Mesendoderm (in vitro differentiated cells): ENCODE data around the gene UNC50.
A peak's percentile ranks its signal among the peaks of the same experiment; 100 is the strongest.
"Not testable (repeated sequence)": the region's sequence is repeated elsewhere in the genome, so short reads cannot be mapped to it uniquely, and the experiment has no call there.

Experiments
- DNase-seq: peaks from one replicate; pipeline ENCODE4 v3.0.0; 2013
- H2AK5ac ChIP-seq: 2 replicates; pipeline ENCODE4 v1.6.1; 2013; ENCODE audit warnings: low read length, inconsistent platforms
- H2BK120ac ChIP-seq: 2 replicates; pipeline ENCODE4 v1.6.1; 2013; ENCODE audit warnings: low read depth, mild to moderate bottlenecking, low read length, moderate library complexity, mixed read lengths
- H2BK15ac ChIP-seq: replicated peaks from 2 replicates; pipeline ENCODE4 v1.6.1; 2013; ENCODE audit warnings: low read depth, mild to moderate bottlenecking, moderate library complexity
- H2BK5ac ChIP-seq: 2 replicates; pipeline ENCODE4 v1.6.1; 2013; ENCODE audit warnings: low read length, inconsistent platforms
- H3K18ac ChIP-seq: 2 replicates; pipeline ENCODE4 v1.6.1; 2013; ENCODE audit warnings: mild to moderate bottlenecking, low read length, mixed read lengths
- H3K23ac ChIP-seq: one replicate; pipeline ENCODE4 v1.6.1; 2013; ENCODE audit warnings: low read length
- H3K27ac ChIP-seq: 2 replicates; pipeline ENCODE4 v1.5.1; 2013; ENCODE audit warnings: low read depth, mild to moderate bottlenecking, inconsistent platforms, low read length, moderate library complexity
- H3K27me3 ChIP-seq: 2 replicates; pipeline ENCODE4 v1.6.1; 2013; ENCODE audit warnings: low read length, control low read depth, mild to moderate bottlenecking, inconsistent platforms; ENCODE audit not compliant: insufficient read depth, poor library complexity
- H3K36me3 ChIP-seq: 2 replicates; pipeline ENCODE4 v1.6.1; 2013; ENCODE audit warnings: low read length, inconsistent platforms; ENCODE audit not compliant: control insufficient read depth, insufficient read depth
- H3K4ac ChIP-seq: one replicate; pipeline ENCODE4 v1.6.1; 2013; ENCODE audit warnings: low read depth, mild to moderate bottlenecking, low read length, moderate library complexity
- H3K4me1 ChIP-seq: 2 replicates; pipeline ENCODE4 v1.6.1; 2013; ENCODE audit warnings: low read depth, low read length, inconsistent platforms; ENCODE audit not compliant: control insufficient read depth
- H3K4me2 ChIP-seq: 2 replicates; pipeline ENCODE4 v1.6.1; 2013; ENCODE audit warnings: low read length
- H3K4me3 ChIP-seq: 2 replicates; pipeline ENCODE4 v1.5.1; 2013; ENCODE audit warnings: mild to moderate bottlenecking, low read length
- H3K56ac ChIP-seq: one replicate; pipeline ENCODE4 v1.6.1; 2013; ENCODE audit warnings: low read length
- H3K79me1 ChIP-seq: 2 replicates; pipeline ENCODE4 v1.6.1; 2013; ENCODE audit warnings: low read length, inconsistent platforms
- H3K79me2 ChIP-seq: 2 replicates; pipeline ENCODE4 v1.6.1; 2013; ENCODE audit warnings: mild to moderate bottlenecking, low read length; ENCODE audit not compliant: control insufficient read depth, insufficient read depth
- H3K9ac ChIP-seq: 2 replicates; pipeline ENCODE4 v1.6.1; 2013; ENCODE audit warnings: low read length, inconsistent platforms
- H4K5ac ChIP-seq: one replicate; pipeline ENCODE4 v1.6.1; 2013; ENCODE audit warnings: low read length
- H4K8ac ChIP-seq: one replicate; pipeline ENCODE4 v1.6.1; 2013; ENCODE audit warnings: low read depth, mild to moderate bottlenecking, control low read depth, low read length, moderate library complexity
- WGBS: extraction: QIAGEN DNeasy Blood & Tissue Kit; methylation state at CpG from one replicate; pipeline ENCODE4 v1.1.7; 2013; ENCODE audit warnings: low lambda C conversion rate, missing lambda C conversion rate; ENCODE audit not compliant: insufficient coverage; ENCODE audit errors: extremely low coverage; 5-methylcytosine and 5-hydroxymethylcytosine counted together

UNC50 gene

DNA sequence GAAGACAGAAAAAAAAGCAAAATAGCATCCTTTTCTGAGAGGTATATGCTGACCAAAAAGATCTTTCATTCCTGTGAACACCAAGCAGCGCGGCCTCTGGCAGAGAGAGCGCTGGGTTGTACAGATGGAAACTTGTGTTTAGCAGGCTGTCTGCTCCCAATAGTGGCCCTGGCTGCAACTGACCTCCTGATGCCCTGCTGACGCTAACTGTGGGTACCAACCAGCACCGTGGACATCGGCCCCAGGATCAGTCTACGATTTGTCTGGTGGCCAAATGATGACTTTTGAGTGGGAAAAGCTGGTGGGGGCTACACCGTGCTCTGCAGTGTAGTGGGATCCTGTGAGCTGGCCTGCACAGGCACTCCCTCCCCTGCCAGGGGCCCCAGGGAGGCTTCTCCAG, 15.8 kb upstream of the UNC50 start:
- no CpG with 5 or more reads among the region's 8 CpGs for WGBS
- Histone ChIP-seq H3K4me2 (no peak overlapping the region), H3K36me3 (peaks cover 3% of the 10 kb centered on the region), H3K4ac (no peak overlapping the region), H3K4me1 (no peaks in the 10 kb centered on the region), H3K27me3 (no peaks in the 10 kb centered on the region), H3K9ac (no peak overlapping the region), H3K23ac (no peak overlapping the region), H3K79me1 (no peaks in the 10 kb centered on the region), H2AK5ac (no peak overlapping the region), H3K79me2 (no peaks in the 10 kb centered on the region), H3K4me3 (no peak overlapping the region), H2BK120ac (no peak overlapping the region), H3K18ac (no peak overlapping the region), H4K5ac (no peak overlapping the region), H4K8ac (no peak overlapping the region), H2BK15ac (no peak overlapping the region), H2BK5ac (no peak overlapping the region), H3K27ac (no peak overlapping the region), H3K56ac (no peak overlapping the region)
- DNase-seq, result no peak

DNA sequence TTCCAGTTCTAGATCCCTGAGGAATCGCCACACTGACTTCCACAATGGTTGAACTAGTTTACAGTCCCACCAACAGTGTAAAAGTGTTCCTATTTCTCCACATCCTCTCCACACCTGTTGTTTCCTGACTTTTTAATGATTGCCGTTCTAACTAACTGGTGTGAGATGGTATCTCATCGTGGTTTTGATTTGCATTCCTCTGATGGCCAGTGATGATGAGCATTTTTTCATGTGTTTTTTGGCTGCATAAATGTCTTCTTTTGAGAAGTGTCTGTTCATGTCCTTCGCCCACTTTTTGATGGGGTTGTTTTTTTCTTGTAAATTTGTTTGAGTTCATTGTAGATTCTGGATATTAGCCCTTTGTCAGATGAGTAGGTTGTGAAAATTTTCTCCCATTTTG, 13.7 kb upstream of the UNC50 start:
- WGBS, result no CpG with 5 or more reads among the region's 4 CpGs
- not testable (repeated sequence) for H3K27ac ChIP-seq, H3K23ac ChIP-seq, H3K36me3 ChIP-seq, H4K8ac ChIP-seq, H4K5ac ChIP-seq, H3K79me1 ChIP-seq, H2AK5ac ChIP-seq, H2BK15ac ChIP-seq, H3K18ac ChIP-seq, H3K79me2 ChIP-seq, H2BK120ac ChIP-seq, H3K4me1 ChIP-seq, DNase-seq, H2BK5ac ChIP-seq, H3K4me2 ChIP-seq, H3K56ac ChIP-seq, H3K4me3 ChIP-seq, H3K9ac ChIP-seq, H3K27me3 ChIP-seq, H3K4ac ChIP-seq

DNA sequence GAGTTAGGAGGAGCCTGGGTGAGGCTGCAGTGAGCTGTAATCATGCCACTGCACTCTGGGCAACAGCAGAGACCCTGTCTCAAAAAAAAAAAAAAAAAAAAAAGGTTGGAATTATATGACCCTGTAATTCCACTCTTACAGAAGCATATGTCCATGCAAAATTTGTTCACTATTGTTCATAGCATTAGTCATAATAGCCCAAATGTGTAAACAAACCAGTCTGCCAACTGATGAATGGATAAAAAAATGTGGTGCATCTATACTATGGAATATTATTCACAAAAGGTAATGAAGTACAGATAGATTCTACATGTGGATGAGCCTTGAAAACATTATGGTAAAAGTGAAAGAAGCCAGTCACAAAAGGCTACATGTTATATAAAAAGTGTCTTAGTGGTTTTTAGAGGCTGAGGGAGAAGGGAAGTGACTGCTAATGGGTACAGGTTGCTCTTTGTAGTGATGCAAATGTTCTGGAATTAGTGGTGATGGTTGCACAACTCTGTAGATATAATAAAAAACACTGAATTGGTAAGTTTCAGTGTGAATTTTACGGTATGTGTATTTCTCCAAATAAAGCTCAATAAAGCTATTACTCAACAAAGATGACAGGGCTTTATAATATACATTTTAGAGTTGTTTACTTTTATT, 9.5 kb upstream of the UNC50 start:
- H3K36me3 ChIP-seq, result peaks cover 5% of the 10 kb centered on the region
- H3K9ac ChIP-seq, result no peak overlapping the region
- H3K23ac ChIP-seq, result no peak overlapping the region
- DNase-seq, result no peak
- no peaks in the 10 kb centered on the region for H3K27me3 ChIP-seq
- no peaks in the 10 kb centered on the region for H3K4me1 ChIP-seq
- H3K56ac ChIP-seq, result no peak overlapping the region
- H3K79me1 ChIP-seq, result no peaks in the 10 kb centered on the region
- H3K18ac ChIP-seq, result no peak overlapping the region
- no peak overlapping the region for H3K27ac ChIP-seq
- no peak overlapping the region for H3K4ac ChIP-seq
- no peak overlapping the region for H2BK15ac ChIP-seq
- no peak overlapping the region for H2BK5ac ChIP-seq
- no peak overlapping the region for H2AK5ac ChIP-seq
- no peak overlapping the region for H4K5ac ChIP-seq
- no peaks in the 10 kb centered on the region for H3K79me2 ChIP-seq
- no peak overlapping the region for H2BK120ac ChIP-seq
- H4K8ac ChIP-seq, result no peak overlapping the region
- no peak overlapping the region for H3K4me2 ChIP-seq
- WGBS, result no CpG with 5 or more reads among the region's 1 CpG
- H3K4me3 ChIP-seq, result no peak overlapping the region

DNA sequence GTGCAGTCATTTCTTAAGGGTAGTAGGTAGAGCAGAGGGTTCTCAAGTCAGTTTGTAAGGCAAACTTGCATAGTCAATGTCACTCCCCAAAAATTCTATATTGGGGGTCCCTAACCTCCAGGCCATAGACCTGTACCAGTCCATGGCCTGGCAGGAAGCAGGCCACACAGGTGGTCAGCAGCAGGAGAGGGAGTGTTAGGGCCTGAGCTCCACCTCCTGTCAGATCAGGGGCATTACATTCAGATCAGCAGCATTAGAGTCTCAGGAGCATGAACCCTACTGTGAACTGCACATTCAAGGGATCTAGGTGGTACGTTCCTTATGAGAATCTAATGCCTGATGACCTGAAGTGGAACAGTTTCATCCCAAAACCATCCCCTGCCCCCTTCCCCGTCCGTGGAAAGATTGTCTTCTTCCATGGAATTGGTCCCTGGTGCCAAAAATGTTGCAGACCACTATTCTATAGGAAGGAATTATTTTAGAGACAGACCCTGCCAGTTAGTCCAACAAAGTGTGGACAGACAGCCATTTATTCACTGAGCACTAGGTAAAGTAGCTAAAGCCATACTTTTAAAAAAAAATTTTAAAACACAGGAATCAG, 6.8 kb upstream of the UNC50 start:
- H3K27ac ChIP-seq, result no peak overlapping the region
- peak; percentile 79 for DNase-seq
- H3K4ac ChIP-seq, result no peak overlapping the region
- H3K27me3 ChIP-seq, result no peaks in the 10 kb centered on the region
- H3K9ac ChIP-seq, result no peak overlapping the region
- no peak overlapping the region for H4K5ac ChIP-seq
- H2BK15ac ChIP-seq, result no peak overlapping the region
- H2BK5ac ChIP-seq, result no peak overlapping the region
- peaks cover 15% of the 10 kb centered on the region for H3K79me2 ChIP-seq
- peaks cover 4% of the 10 kb centered on the region for H3K36me3 ChIP-seq
- no CpG with 5 or more reads among the region's 3 CpGs for WGBS
- no peak overlapping the region for H3K23ac ChIP-seq
- no peak overlapping the region for H3K4me2 ChIP-seq
- no peak overlapping the region for H2AK5ac ChIP-seq
- H3K79me1 ChIP-seq, result peaks cover 17% of the 10 kb centered on the region
- H3K18ac ChIP-seq, result no peak overlapping the region
- H4K8ac ChIP-seq, result no peak overlapping the region
- no peak overlapping the region for H3K4me3 ChIP-seq
- no peaks in the 10 kb centered on the region for H3K4me1 ChIP-seq
- no peak overlapping the region for H2BK120ac ChIP-seq
- no peak overlapping the region for H3K56ac ChIP-seq

DNA sequence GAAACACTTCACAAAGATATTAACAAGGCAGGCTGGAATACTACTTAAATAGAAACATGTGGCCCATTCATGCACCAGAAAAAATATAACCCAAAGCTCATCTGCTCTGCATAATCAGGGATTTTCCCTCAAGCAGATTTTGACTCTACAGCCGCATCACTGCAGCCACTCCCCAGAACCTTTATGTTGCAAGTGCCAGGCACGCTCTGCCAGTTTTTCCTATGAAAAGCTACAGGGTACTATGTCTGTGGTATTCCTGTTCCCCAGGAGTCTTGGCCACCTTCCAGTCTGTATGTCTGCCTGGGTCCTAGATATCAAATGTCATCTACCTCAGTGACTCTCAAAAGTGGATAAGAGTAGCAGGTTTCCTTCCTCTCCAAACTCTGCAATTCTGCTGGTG, 3.8 kb upstream of the UNC50 start:
- DNase-seq, result no peak
- H3K9ac ChIP-seq, result no peak overlapping the region
- H3K18ac ChIP-seq, result no peak overlapping the region
- no peak overlapping the region for H3K27ac ChIP-seq
- peaks cover 2% of the 10 kb centered on the region for H3K36me3 ChIP-seq
- peaks cover 39% of the 10 kb centered on the region for H3K79me2 ChIP-seq
- H3K4me3 ChIP-seq, result no peak overlapping the region
- no peak overlapping the region for H4K5ac ChIP-seq
- H2AK5ac ChIP-seq, result no peak overlapping the region
- no CpG with 5 or more reads among the region's 2 CpGs for WGBS
- H3K4me2 ChIP-seq, result no peak overlapping the region
- H4K8ac ChIP-seq, result no peak overlapping the region
- H2BK5ac ChIP-seq, result no peak overlapping the region
- H3K23ac ChIP-seq, result no peak overlapping the region
- H2BK120ac ChIP-seq, result no peak overlapping the region
- peaks cover 30% of the 10 kb centered on the region for H3K79me1 ChIP-seq
- H3K4me1 ChIP-seq, result peaks cover 5% of the 10 kb centered on the region
- H3K27me3 ChIP-seq, result no peaks in the 10 kb centered on the region
- no peak overlapping the region for H3K4ac ChIP-seq
- no peak overlapping the region for H2BK15ac ChIP-seq
- no peak overlapping the region for H3K56ac ChIP-seq

DNA sequence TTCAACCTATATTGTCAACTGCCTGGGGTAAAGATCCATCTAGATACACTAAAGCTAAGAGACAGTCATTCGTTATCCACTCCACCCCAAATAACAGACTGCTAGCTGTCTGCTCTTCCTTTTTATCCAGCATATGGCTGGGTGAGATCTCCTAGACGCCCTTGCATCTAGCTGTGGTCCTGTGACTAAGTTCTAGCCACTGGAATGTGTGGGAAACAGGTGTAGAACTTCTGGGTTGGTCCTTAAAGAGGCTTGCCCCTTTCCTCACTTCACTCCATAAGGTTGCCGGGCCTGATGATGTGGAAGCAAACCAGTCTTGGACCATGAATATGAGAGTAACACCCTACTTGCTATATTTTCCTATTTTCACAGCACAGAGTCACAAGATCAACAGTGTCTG, 3.3 kb upstream of the UNC50 start:
- Histone ChIP-seq H3K9ac (no peak overlapping the region), H3K4me1 (peaks cover 5% of the 10 kb centered on the region), H2BK5ac (no peak overlapping the region), H2AK5ac (no peak overlapping the region), H3K79me1 (peaks cover 33% of the 10 kb centered on the region), H3K79me2 (peaks cover 44% of the 10 kb centered on the region), H2BK120ac (no peak overlapping the region), H3K36me3 (no peaks in the 10 kb centered on the region), H3K56ac (no peak overlapping the region), H3K4me2 (no peak overlapping the region), H2BK15ac (no peak overlapping the region), H3K4ac (no peak overlapping the region), H4K5ac (no peak overlapping the region), H3K27me3 (no peaks in the 10 kb centered on the region), H3K4me3 (no peak overlapping the region), H3K23ac (no peak overlapping the region), H3K18ac (no peak overlapping the region), H3K27ac (no peak overlapping the region), H4K8ac (no peak overlapping the region)
- WGBS, result no CpG with 5 or more reads among the region's 3 CpGs
- no peak for DNase-seq
